ENCODE measurements around the gene NKAIN2.

The NKAIN2 gene

GRCh38 chr6:124475176-124475575 lies 671.5 kb downstream of the NKAIN2 start:
- Histone ChIP-seq H4K20me1 (no peaks in the 10 kb centered on the region), H3K4me2 (no peak overlapping the region), H3K9me3 (replicated peaks in 1 of 11) (no peaks in the 10 kb centered on the region), H3K36me3 (no peaks in the 10 kb centered on the region), H3K9ac (no peak overlapping the region), H3K4me1 (peaks cover 0 to 5% (median 0%) of the 10 kb centered on the region in 10 experiments; a peak in 3 of 20 replicates), H3K4me3 (no peak overlapping the region), H3K27ac (no peak overlapping the region), H3K27me3 (no peaks in the 10 kb centered on the region)
- no peak for TF ChIP-seq Cebpa-rat (IDR thresholded peaks at IDR 0.05)

DNA sequence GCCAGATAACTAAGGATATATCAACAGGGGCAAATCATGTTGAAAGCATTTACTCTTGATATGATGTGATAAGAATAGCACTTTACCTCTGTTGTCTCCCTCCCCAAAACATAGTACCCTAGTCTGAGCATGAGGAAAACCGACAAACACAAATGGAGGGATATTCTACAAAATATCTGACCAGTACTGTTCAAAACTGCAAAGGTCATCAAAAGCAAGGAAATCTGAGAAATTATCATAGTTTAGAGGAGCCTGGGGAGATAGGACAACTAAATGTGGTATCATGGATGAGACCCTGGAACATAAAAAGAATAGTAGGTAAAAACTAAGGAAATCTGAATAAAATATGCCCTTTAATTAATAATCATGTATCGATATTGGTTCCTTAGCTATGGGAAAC lies 675.2 kb downstream of the NKAIN2 start:
- Histone ChIP-seq H3K4me2 (no peak overlapping the region), H3K4me3 (no peak overlapping the region), H3K36me3 (no peaks in the 10 kb centered on the region), H3K27me3 (no peaks in the 10 kb centered on the region), H3K9ac (no peak overlapping the region), H3K27ac (no peak overlapping the region), H3K4me1 (peaks cover 0 to 5% (median 0%) of the 10 kb centered on the region in 10 experiments; a peak in 3 of 20 replicates), H3K9me3 (replicated peaks in 1 of 11) (no peaks in the 10 kb centered on the region), H4K20me1 (no peaks in the 10 kb centered on the region)
- no peak for TF ChIP-seq Cebpa-rat (IDR thresholded peaks at IDR 0.05)

DNA sequence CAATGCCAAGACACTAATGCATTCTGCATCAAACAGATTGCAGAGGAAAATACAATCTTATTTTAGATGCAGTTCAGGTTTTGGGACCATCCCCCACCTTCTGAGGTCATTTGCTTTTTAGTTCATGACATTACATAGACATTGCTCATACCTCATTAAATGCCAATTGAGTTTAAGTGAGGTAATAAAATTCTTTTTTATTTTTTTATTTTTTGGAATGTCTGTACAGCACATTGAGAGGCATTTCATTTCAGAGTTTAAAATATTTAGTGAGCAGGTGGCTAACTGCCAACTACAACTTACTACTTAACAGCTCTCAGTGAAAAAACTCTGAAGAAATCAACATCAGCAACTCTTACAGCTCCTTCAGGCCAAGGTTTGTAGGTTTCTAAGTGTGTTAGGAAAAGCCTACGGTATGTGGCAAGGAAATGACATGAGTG lies 676.3 kb downstream of the NKAIN2 start:
- Histone ChIP-seq H3K4me2 (no peak overlapping the region), H3K4me1 (peaks cover 0 to 5% (median 0%) of the 10 kb centered on the region in 10 experiments; a peak in 3 of 20 replicates), H3K9ac (no peak overlapping the region), H3K4me3 (no peak overlapping the region), H4K20me1 (no peaks in the 10 kb centered on the region), H3K27me3 (no peaks in the 10 kb centered on the region), H3K27ac (no peak overlapping the region), H3K36me3 (no peaks in the 10 kb centered on the region), H3K9me3 (replicated peaks in 1 of 11) (no peaks in the 10 kb centered on the region)
- no peak for TF ChIP-seq Cebpa-rat (IDR thresholded peaks at IDR 0.05)

- H3K4me2 ChIP-seq: no peak overlapping the region
- no peak overlapping the region for H3K4me3 ChIP-seq
- H3K4me1 ChIP-seq: peaks cover 0 to 4% (median 0%) of the 10 kb centered on the region in 10 experiments; a peak in 3 of 20 replicates
- no peak overlapping the region for H3K9ac ChIP-seq
- H3K36me3 ChIP-seq: no peaks in the 10 kb centered on the region
- no peak overlapping the region for H3K27ac ChIP-seq
- TF ChIP-seq Cebpa-rat (IDR thresholded peaks at IDR 0.05): no peak
- H3K27me3 ChIP-seq: no peaks in the 10 kb centered on the region
- no peaks in the 10 kb centered on the region for H4K20me1 ChIP-seq
- H3K9me3 ChIP-seq (replicated peaks in 1 of 11): no peaks in the 10 kb centered on the region
Observed at GRCh38 chr6:124482071-124482491, 678.4 kb downstream of the NKAIN2 start.

DNA sequence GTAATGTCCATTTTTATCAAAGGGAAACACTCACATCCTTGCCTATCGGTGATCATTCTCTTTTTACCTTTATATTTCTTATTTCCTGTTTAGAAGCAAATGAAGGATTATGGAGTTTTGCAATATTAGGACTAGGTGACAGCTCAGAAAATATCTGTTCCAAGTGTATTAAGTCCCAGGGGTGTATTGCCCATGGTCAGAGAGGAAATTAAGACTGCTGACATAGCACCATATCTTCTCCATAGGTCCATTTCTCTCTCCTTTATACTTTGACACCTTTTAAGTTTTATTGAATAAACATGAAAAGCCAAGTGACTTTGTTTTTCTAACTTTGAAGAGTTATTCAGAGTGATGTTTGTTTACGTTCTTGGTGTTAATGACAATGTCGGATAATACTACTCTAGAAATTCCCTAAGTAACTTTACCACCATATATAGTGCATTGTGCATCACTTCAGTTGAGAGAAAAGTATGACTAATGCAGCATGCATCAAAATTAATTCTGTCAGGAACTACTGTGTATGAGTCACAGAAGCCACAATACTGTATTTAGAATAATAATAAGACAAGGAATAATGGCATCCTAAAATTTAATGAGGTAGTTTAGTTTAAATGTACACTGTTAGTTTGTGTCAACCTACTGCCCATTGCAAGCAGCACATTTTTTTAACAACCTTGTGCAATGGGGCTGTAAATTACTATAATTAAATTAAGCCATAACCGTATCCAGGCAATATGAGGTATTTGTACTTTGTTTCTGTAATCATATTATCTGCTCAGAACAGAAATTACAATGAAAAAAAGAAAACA lies 684.2 kb downstream of the NKAIN2 start:
- no peaks in the 10 kb centered on the region for H3K9me3 ChIP-seq (replicated peaks in 1 of 11)
- H3K4me3 ChIP-seq: no peak overlapping the region
- H3K4me1 ChIP-seq: peaks cover 0 to 14% (median 0%) of the 10 kb centered on the region in 10 experiments; a peak in 6 of 20 replicates
- no peak overlapping the region for H3K27ac ChIP-seq
- H3K4me2 ChIP-seq: peak overlapping the region in 2 of 11 experiments; percentile 22 to 24; a peak in 4 of 22 replicates
- H3K9ac ChIP-seq: no peak overlapping the region
- no peaks in the 10 kb centered on the region for H3K36me3 ChIP-seq
- H3K27me3 ChIP-seq: no peaks in the 10 kb centered on the region
- TF ChIP-seq Cebpa-rat (IDR thresholded peaks at IDR 0.05): no peak
- H4K20me1 ChIP-seq: no peaks in the 10 kb centered on the region

DNA sequence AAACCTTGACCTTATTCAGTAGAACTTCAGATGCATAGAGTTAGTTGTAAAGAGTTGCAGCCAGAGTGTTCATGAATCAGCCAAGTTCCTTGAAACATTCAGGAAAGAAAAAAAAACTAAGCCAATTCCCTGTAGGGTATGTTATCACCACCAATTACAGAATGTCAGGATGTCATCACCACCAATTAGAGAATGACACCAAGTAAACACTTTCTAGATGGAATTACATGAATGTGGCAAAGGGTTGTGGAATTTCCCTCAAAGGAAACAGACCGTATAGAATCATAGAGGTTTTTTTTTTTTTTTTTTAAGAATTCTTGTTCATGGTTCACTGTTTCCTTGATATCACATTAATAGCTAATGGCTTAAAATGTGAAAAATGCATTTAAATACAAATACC lies 686.5 kb downstream of the NKAIN2 start:
- H3K27me3 ChIP-seq: no peaks in the 10 kb centered on the region
- H3K4me1 ChIP-seq: peaks cover 0 to 14% (median 0%) of the 10 kb centered on the region in 10 experiments; a peak in 6 of 20 replicates
- no peak overlapping the region for H3K9ac ChIP-seq
- H3K36me3 ChIP-seq: no peaks in the 10 kb centered on the region
- no peak overlapping the region for H3K4me3 ChIP-seq
- H3K4me2 ChIP-seq: no peak overlapping the region
- H3K27ac ChIP-seq: no peak overlapping the region
- no peaks in the 10 kb centered on the region for H4K20me1 ChIP-seq
- no peaks in the 10 kb centered on the region for H3K9me3 ChIP-seq (replicated peaks in 1 of 11)
- TF ChIP-seq Cebpa-rat (IDR thresholded peaks at IDR 0.05): no peak

- Histone ChIP-seq H3K9me3 (replicated peaks in 1 of 11) (no peaks in the 10 kb centered on the region), H3K4me2 (no peak overlapping the region), H4K20me1 (no peaks in the 10 kb centered on the region), H3K27ac (no peak overlapping the region), H3K36me3 (no peaks in the 10 kb centered on the region), H3K9ac (no peak overlapping the region), H3K4me3 (no peak overlapping the region), H3K27me3 (no peaks in the 10 kb centered on the region), H3K4me1 (peaks cover 0 to 3% (median 0%) of the 10 kb centered on the region in 10 experiments; a peak in 3 of 20 replicates)
- no peak for TF ChIP-seq Cebpa-rat (IDR thresholded peaks at IDR 0.05)
Observed at GRCh38 chr6:124493259-124493658, 689.6 kb downstream of the NKAIN2 start.

DNA sequence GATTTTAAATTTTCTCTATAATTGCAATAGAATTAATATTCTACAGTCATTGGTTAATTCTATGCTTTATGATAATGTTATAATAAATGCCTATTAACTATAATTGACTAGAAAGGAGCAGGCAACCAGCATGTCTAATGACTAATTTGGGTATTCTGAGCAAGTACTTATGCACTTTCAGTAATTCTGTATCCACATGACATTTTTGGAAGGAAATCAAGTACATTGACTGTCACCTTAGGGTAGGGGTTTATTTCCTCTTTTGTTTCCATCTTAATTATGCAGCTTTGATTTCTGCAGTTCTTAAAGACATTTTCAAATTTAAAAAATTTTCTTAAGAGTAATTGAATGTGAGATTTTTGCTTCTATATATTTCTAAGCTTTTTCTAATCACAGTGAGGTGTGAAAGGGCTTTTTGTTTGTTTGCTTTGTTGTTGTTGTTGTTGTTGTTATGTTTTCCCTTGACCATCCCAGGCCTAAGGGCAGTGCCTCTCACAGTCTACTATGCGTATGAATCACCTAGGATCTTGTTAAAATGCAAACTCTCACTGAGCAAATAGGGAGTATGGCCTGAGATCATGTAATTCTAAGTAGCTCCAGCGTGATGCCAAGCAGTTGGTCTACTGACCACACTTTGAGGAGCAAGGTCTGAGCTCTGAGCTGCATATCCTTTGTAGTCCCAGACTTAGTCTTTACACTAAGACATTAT lies 691.4 kb downstream of the NKAIN2 start:
- H3K4me3 ChIP-seq: no peak overlapping the region

DNA sequence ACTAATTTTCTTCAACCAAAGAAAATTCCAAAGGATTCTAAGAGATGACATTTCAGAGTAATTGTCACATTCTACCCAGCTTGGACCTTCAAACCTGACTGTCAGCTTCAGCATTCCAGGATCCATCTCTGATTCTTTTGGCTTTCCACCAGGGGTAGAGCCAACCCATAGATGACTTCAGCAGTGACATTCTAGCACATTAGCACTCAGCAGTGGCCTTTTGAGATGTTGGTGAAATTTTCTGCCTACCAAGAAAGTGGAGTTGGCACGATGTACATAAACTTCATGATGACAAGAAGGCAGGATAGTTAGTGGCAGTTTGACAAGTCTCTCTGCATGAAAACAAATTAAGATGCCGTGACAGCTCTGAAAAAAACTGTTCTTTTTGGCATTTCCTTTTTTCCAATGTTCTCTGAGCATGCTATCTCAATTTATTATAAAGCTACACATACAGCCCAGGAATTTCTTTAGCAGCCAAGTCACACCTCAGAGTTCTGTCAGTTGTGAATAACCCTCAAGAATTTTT lies 692.1 kb downstream of the NKAIN2 start:
- no peaks in the 10 kb centered on the region for H4K20me1 ChIP-seq
- H3K4me2 ChIP-seq: no peak overlapping the region
- H3K36me3 ChIP-seq: no peaks in the 10 kb centered on the region
- no peaks in the 10 kb centered on the region for H3K27me3 ChIP-seq
- no peak overlapping the region for H3K4me3 ChIP-seq
- H3K9ac ChIP-seq: no peak overlapping the region
- no peaks in the 10 kb centered on the region for H3K9me3 ChIP-seq (replicated peaks in 1 of 11)
- no peak for TF ChIP-seq Cebpa-rat (IDR thresholded peaks at IDR 0.05)
- no peak overlapping the region for H3K27ac ChIP-seq
- no peaks in the 10 kb centered on the region for H3K4me1 ChIP-seq

More for the DNA sequence above, 691.4 kb downstream of the NKAIN2 start:
- H3K36me3 ChIP-seq: no peaks in the 10 kb centered on the region
- H3K27me3 ChIP-seq: no peaks in the 10 kb centered on the region
- no peaks in the 10 kb centered on the region for H4K20me1 ChIP-seq
- H3K4me1 ChIP-seq: no peaks in the 10 kb centered on the region
- TF ChIP-seq Cebpa-rat (IDR thresholded peaks at IDR 0.05): no peak
- H3K4me2 ChIP-seq: no peak overlapping the region
- no peaks in the 10 kb centered on the region for H3K9me3 ChIP-seq (replicated peaks in 1 of 11)
- H3K9ac ChIP-seq: no peak overlapping the region
- H3K27ac ChIP-seq: no peak overlapping the region
